HFF-Myc (cell line): Measurements from ENCODE around the gene DLG2.

ENCODE experiments used
- DNase-seq: peaks from one replicate; pipeline ENCODE4 v3.0.0-alpha.2; 2011; ENCODE audit warnings: low read depth; ENCODE audit errors: extremely low read depth
- H3K4me3 ChIP-seq: replicated peaks from 2 replicates; pipeline ENCODE4 v1.5.1; 2011; ENCODE audit warnings: low read depth, mild to moderate bottlenecking, control low read depth, low read length
- CTCF ChIP-seq: IDR thresholded peaks from 2 replicates; pipeline ENCODE4 v1.5.1; 2012; ENCODE audit warnings: mild to moderate bottlenecking, low read depth, low read length, control low read depth; ENCODE audit errors: missing control alignments

DLG2 gene

GRCh38 chr11:84236436-84236835 is 1390.7 kb downstream of the DLG2 start:
- no peak for DNase-seq
- H3K4me3 ChIP-seq, result no peak overlapping the region
- no peak for TF ChIP-seq CTCF

- no peak for DNase-seq
- TF ChIP-seq CTCF, result no peak
- no peak overlapping the region for H3K4me3 ChIP-seq
Observed at GRCh38 chr11:84234462-84235202, 1392.5 kb downstream of the DLG2 start.

GRCh38 chr11:84234011-84234410 is 1393.1 kb downstream of the DLG2 start:
- no peak for TF ChIP-seq CTCF
- no peak overlapping the region for H3K4me3 ChIP-seq
- no peak for DNase-seq

- TF ChIP-seq CTCF, result no peak
- no peak for DNase-seq
Observed at GRCh38 chr11:84232511-84232910, 1394.6 kb downstream of the DLG2 start.

GRCh38 chr11:84230402-84230801 is 1396.7 kb downstream of the DLG2 start:
- no peak for TF ChIP-seq CTCF
- no peak for DNase-seq
- H3K4me3 ChIP-seq, result no peak overlapping the region

More at GRCh38 chr11:84232511-84232910, 1394.6 kb downstream of the DLG2 start:
- H3K4me3 ChIP-seq, result no peak overlapping the region

- no peak for DNase-seq
- TF ChIP-seq CTCF, result no peak
- H3K4me3 ChIP-seq, result no peak overlapping the region
Observed at GRCh38 chr11:84227970-84228665, 1399.0 kb downstream of the DLG2 start.

GRCh38 chr11:84224042-84224441 is 1403.1 kb downstream of the DLG2 start:
- no peak overlapping the region for H3K4me3 ChIP-seq
- no peak for DNase-seq
- no peak for TF ChIP-seq CTCF
